IMR-90 (cell line): Measurements from ENCODE around the gene TRMT1. TPM values are rescaled to one million over a fixed set of nuclear protein-coding genes. Genes with fewer than 3 reads are reported as not detected.

Source experiments
- ATAC-seq: fragments of 200-7000 bp; cut with Tn5 transposase; 2 replicates; pipeline ENCODE4 v1.9.1; 2020; ENCODE audit warnings: low read depth, mild to moderate bottlenecking, moderate library complexity
- BruUV-seq: library from RNA; stranded (reverse); fragments of 400-500 nt; replicated peaks from 2 replicates; lab custom pipeline; 2021; lab: Mats Ljungman, UMichigan
- CTCF ChIA-PET: fragments of 300-600 bp; formaldehyde crosslinking; extraction: SDS; loops from one replicate; lab custom pipeline; 2021; ENCODE audit warnings: antibody characterized with exemption; lab: Yijun Ruan, JAX
- POLR2A ChIA-PET: fragments of 300-600 bp; sonication (Branson Sonifier 250); formaldehyde crosslinking; loops from one replicate; lab custom pipeline; 2022; ENCODE audit warnings: antibody characterized with exemption; ENCODE audit not compliant: unreplicated experiment; lab: Charles Lee
- DNase-seq: peaks from one replicate; pipeline ENCODE4 v3.0.0; 2013
- H2AFZ ChIP-seq: replicated peaks from 2 replicates; pipeline ENCODE3; 2013; ENCODE audit warnings: low read length, mild to moderate bottlenecking; ENCODE audit not compliant: poor library complexity
- H2AK5ac ChIP-seq: 2 replicates; pipeline ENCODE4 v1.6.1; 2013; ENCODE audit warnings: low read depth, low read length, inconsistent platforms
- H2AK9ac ChIP-seq: replicated peaks from 2 replicates; pipeline ENCODE3; 2013; ENCODE audit warnings: mild to moderate bottlenecking, low read depth, low read length, moderate library complexity; ENCODE audit not compliant: poor library complexity
- H2BK120ac ChIP-seq: 2 replicates; pipeline ENCODE4 v1.6.1; 2013; ENCODE audit warnings: low read depth, low read length, inconsistent platforms
- H2BK15ac ChIP-seq: 3 replicates; pipeline ENCODE4 v1.6.1; 2013; ENCODE audit warnings: low read depth, low read length, inconsistent platforms
- H2BK20ac ChIP-seq: 2 replicates; pipeline ENCODE4 v1.6.1; 2013; ENCODE audit warnings: low read depth, mild to moderate bottlenecking, inconsistent platforms, low read length, moderate library complexity
- H2BK5ac ChIP-seq: 2 replicates; pipeline ENCODE4 v1.6.1; 2013; ENCODE audit warnings: mild to moderate bottlenecking, low read depth, low read length, inconsistent platforms; ENCODE audit not compliant: poor library complexity, severe bottlenecking
- H3K14ac ChIP-seq: replicated peaks from 2 replicates; pipeline ENCODE4 v1.6.1; 2013; ENCODE audit warnings: low read depth, low read length, inconsistent platforms
- H3K18ac ChIP-seq: 2 replicates; pipeline ENCODE4 v1.6.1; 2013; ENCODE audit warnings: low read depth, low read length, control low read depth
- H3K23ac ChIP-seq: 2 replicates; pipeline ENCODE4 v1.6.1; 2013; ENCODE audit warnings: low read depth, low read length, inconsistent platforms
- H3K27ac ChIP-seq: 2 replicates; pipeline ENCODE4 v1.5.1; 2013; ENCODE audit warnings: mild to moderate bottlenecking, control low read depth, low read length; ENCODE audit not compliant: insufficient read depth
- H3K27me3 ChIP-seq: 2 replicates; pipeline ENCODE4 v1.6.1; 2013; ENCODE audit warnings: low read length; ENCODE audit not compliant: control insufficient read depth, insufficient read depth
- H3K36me3 ChIP-seq: 2 replicates; pipeline ENCODE4 v1.6.1; 2013; ENCODE audit warnings: low read length, mixed read lengths; ENCODE audit not compliant: control insufficient read depth, insufficient read depth
- H3K4ac ChIP-seq: 2 replicates; pipeline ENCODE4 v1.6.1; 2013; ENCODE audit warnings: low read depth, low read length, inconsistent platforms
- H3K4me1 ChIP-seq: 2 replicates; pipeline ENCODE4 v1.6.1; 2013; ENCODE audit warnings: low read length, mixed read lengths; ENCODE audit not compliant: control insufficient read depth, insufficient read depth
- H3K4me2 ChIP-seq: 2 replicates; pipeline ENCODE4 v1.6.1; 2013; ENCODE audit warnings: low read depth, mild to moderate bottlenecking, control low read depth, low read length, moderate library complexity
- H3K4me3 ChIP-seq: 2 replicates; pipeline ENCODE4 v1.5.1; 2013; ENCODE audit warnings: low read depth, mild to moderate bottlenecking, control low read depth, low read length, moderate library complexity; ENCODE audit not compliant: insufficient read depth
- H3K56ac ChIP-seq: 2 replicates; pipeline ENCODE4 v1.6.1; 2013; ENCODE audit warnings: low read length, inconsistent platforms; ENCODE audit not compliant: insufficient read depth; ENCODE audit errors: extremely low read depth
- H3K79me1 ChIP-seq, 2 experiments: 2 replicates each; pipeline ENCODE4 v1.6.1; 2013; ENCODE audit warnings: low read length in 2 of 2, inconsistent platforms in 1 of 2, low read depth in 1 of 2
- H3K9ac ChIP-seq: 2 replicates; pipeline ENCODE4 v1.6.1; 2013; ENCODE audit warnings: low read depth, low read length, control low read depth
- H3K9me1 ChIP-seq: 2 replicates; pipeline ENCODE4 v1.6.1; 2013; ENCODE audit warnings: low read length, inconsistent platforms; ENCODE audit not compliant: insufficient read depth
- H3K9me3 ChIP-seq: 2 replicates; pipeline ENCODE4 v1.6.1; 2013; ENCODE audit warnings: low read length; ENCODE audit not compliant: control insufficient read depth, insufficient read depth
- H4K20me1 ChIP-seq: 2 replicates; pipeline ENCODE4 v1.6.1; 2013; ENCODE audit warnings: low read length, inconsistent platforms; ENCODE audit not compliant: insufficient read depth
- H4K5ac ChIP-seq: 2 replicates; pipeline ENCODE4 v1.6.1; 2013; ENCODE audit warnings: mild to moderate bottlenecking, low read depth, low read length, control low read depth
- H4K8ac ChIP-seq, 2 experiments: 2 replicates each; pipeline ENCODE4 v1.6.1; 2013; ENCODE audit warnings: low read depth in 2 of 2, low read length in 2 of 2, control low read depth in 1 of 2, inconsistent platforms in 1 of 2
- H4K91ac ChIP-seq: 2 replicates; pipeline ENCODE4 v1.6.1; 2013; ENCODE audit warnings: low read depth, low read length, inconsistent platforms; ENCODE audit not compliant: insufficient read depth
- BHLHE40 ChIP-seq: fragments of 150-350 bp; IDR thresholded peaks from 2 replicates; pipeline ENCODE4 v1.6.1; 2016; ENCODE audit warnings: mild to moderate bottlenecking, low read depth, low read length
- CEBPB ChIP-seq: IDR thresholded peaks from 2 replicates; pipeline ENCODE4 v1.6.1; 2012; ENCODE audit warnings: low read depth, low read length, improper control_type of control experiment
- CTCF ChIP-seq: conservative IDR thresholded peaks from 2 replicates; pipeline ENCODE4 v1.5.1; 2012; ENCODE audit warnings: mild to moderate bottlenecking, low read depth, low read length, improper control_type of control experiment
- FOS ChIP-seq: fragments of 150-350 bp; IDR thresholded peaks from 2 replicates; pipeline ENCODE4 v1.6.1; 2016; ENCODE audit warnings: low read depth, low read length
- MAFK ChIP-seq: IDR thresholded peaks from 2 replicates; pipeline ENCODE4 v1.6.1; 2012; ENCODE audit warnings: low read depth, low read length, improper control_type of control experiment
- NFE2L2 ChIP-seq: fragments of 150-350 bp; IDR thresholded peaks from 2 replicates; pipeline ENCODE4 v1.6.1; 2016; ENCODE audit warnings: low read depth, mild to moderate bottlenecking, low read length
- RAD21 ChIP-seq: IDR thresholded peaks from 2 replicates; pipeline ENCODE4 v1.6.1; 2012; ENCODE audit warnings: low read length, improper control_type of control experiment
- RCOR1 ChIP-seq: IDR thresholded peaks from 2 replicates; pipeline ENCODE4 v1.6.1; 2012; ENCODE audit warnings: mild to moderate bottlenecking, low read length, improper control_type of control experiment; ENCODE audit not compliant: insufficient replicate concordance
- RFX5 ChIP-seq: IDR thresholded peaks from 2 replicates; pipeline ENCODE4 v1.8.0; 2012; ENCODE audit warnings: low read depth, mild to moderate bottlenecking, low read length, moderate library complexity
- WGBS, 2 experiments: methylation state at CpG; one replicate each; pipeline versions ENCODE4 v1.1.5 to v1.1.7; 2013; ENCODE audit warnings: missing lambda C conversion rate in 2 of 2; ENCODE audit not compliant: insufficient read length in 1 of 2; ENCODE audit errors: extremely low coverage in 2 of 2; 5-methylcytosine and 5-hydroxymethylcytosine counted together
- dilution Hi-C: fragments of 300-500 bp; cut with HindIII; formaldehyde crosslinking; loops from one replicate; pipeline ENCODE4 v1.14.3; 2018; ENCODE audit warnings: low sequenced_read_pairs; ENCODE audit not compliant: unreplicated experiment
- in situ Hi-C: fragments of 300-500 bp; cut with MboI; formaldehyde crosslinking; loops from 3 replicates; pipeline ENCODE4 v1.14.3; 2019; ENCODE audit warnings: low sequenced_read_pairs, inconsistent platforms, mixed read lengths
- intact Hi-C: fragments of 100-400 bp; cut with micrococcal nuclease; formaldehyde crosslinking; loops from 2 replicates; pipeline ENCODE4 v1.10.0; 2022
- polyA plus RNA-seq, 3 experiments: library from polyadenylated mRNA; depleted of rRNA; stranded (reverse); fragments of >200 nt; gene quantifications; 2 replicates each; pipeline ENCODE4 v1.2.3, GENCODE V29; 2012; ENCODE audit warnings: low replicate concordance in 1 of 3
- total RNA-seq: library from RNA; depleted of rRNA; stranded (reverse); fragments of >200 nt; gene quantifications from 2 replicates; pipeline ENCODE4 v1.2.3, GENCODE V29; 2012

Gene TRMT1
- total and polyA plus RNA-seq, 2 of the 4 experiments (the other 2 are of a cell fraction): 28.3 to 56.0 TPM

- H3K4ac ChIP-seq: no peak overlapping the region
- no peak overlapping the region for H3K18ac ChIP-seq
- no peak for ATAC-seq
- dilution Hi-C loops: no loop called here
- no peak overlapping the region for H3K23ac ChIP-seq
- no peak overlapping the region for H2BK5ac ChIP-seq
- in situ Hi-C loops: loop anchor here (5.0 kb wide), 1 partner anchor 108 kb away; no protein-coding TSS in a partner anchor
- no peaks in the 10 kb centered on the region for H3K9me1 ChIP-seq
- H3K4me3 ChIP-seq: no peak overlapping the region
- TF ChIP-seq CEBPB: no peak
- TF ChIP-seq RFX5: no peak
- TF ChIP-seq FOS: no peak
- TF ChIP-seq NFE2L2: no peak
- TF ChIP-seq RAD21: no peak
- no peak for TF ChIP-seq RCOR1
- TF ChIP-seq BHLHE40: no peak
- no peak for TF ChIP-seq MAFK
- TF ChIP-seq CTCF: no peak
- no TSS peak for BruUV-seq
- no peak for DNase-seq
- H3K14ac ChIP-seq: no peak overlapping the region
- no peak overlapping the region for H4K8ac ChIP-seq
- CTCF ChIA-PET: interaction anchor here (1.1 to 1.6 kb wide), 3 partner anchors 30 to 113 kb away, joined by 3 to 6 read pairs (median 3); no protein-coding TSS in a partner anchor
- H4K5ac ChIP-seq: no peak overlapping the region
- no peak overlapping the region for H3K56ac ChIP-seq
- peaks cover 37% of the 10 kb centered on the region for H3K36me3 ChIP-seq
- no peak overlapping the region for H2BK15ac ChIP-seq
- no peak overlapping the region for H2BK20ac ChIP-seq
- no peaks in the 10 kb centered on the region for H3K9me3 ChIP-seq
- no peak overlapping the region for H3K4me2 ChIP-seq
- intact Hi-C loops: no loop called here
- peaks cover 15% of the 10 kb centered on the region; the same call in 1 of the 2 replicates for H4K20me1 ChIP-seq
- H2AK5ac ChIP-seq: no peak overlapping the region
- H2AFZ ChIP-seq: no peak overlapping the region
- POLR2A ChIA-PET: no interaction called here
- H3K79me1 ChIP-seq: 0 out of 4 replicates have a peak, but pooled peaks cover 0 to 4% of the 10 kb centered on the region in 2 experiments
- H3K27ac ChIP-seq: no peak overlapping the region
- H3K27me3 ChIP-seq: no peaks in the 10 kb centered on the region
- H3K9ac ChIP-seq: peak overlapping the region; percentile 12; the same call in 1 of the 2 replicates
- H2BK120ac ChIP-seq: no peak overlapping the region
- no peak overlapping the region for H2AK9ac ChIP-seq
- H3K4me1 ChIP-seq: peaks cover 9% of the 10 kb centered on the region; the same call in 1 of the 2 replicates
- no CpG with 5 or more reads among the region's 10 CpGs for WGBS, 2 experiments
- H4K91ac ChIP-seq: no peak overlapping the region
Observed at GRCh38 chr19:13090511-13091231, 25.9 kb downstream of the TRMT1 start.
